ENCODE measurements around the gene SMAD1. TPM values are rescaled to one million over a fixed set of nuclear protein-coding genes. Genes with fewer than 3 reads are reported as not detected.

Gene SMAD1
- polyA plus RNA-seq, 2 of the 4 experiments (the other 2 are of a cell fraction): 9.9 to 23.9 TPM

GRCh38 chr4:145524552-145524951 lies 42.9 kb downstream of the SMAD1 start:
- H3K4me1 ChIP-seq: no peaks in the 10 kb centered on the region
- no peak for FAIRE-seq
- no peak for ATAC-seq
- TF ChIP-seq KDM5A (IDR thresholded peaks at IDR 0.05) (no peak), TP53 (CRISPR knock-in tag; IDR thresholded peaks at IDR 0.05) (no peak), MAFK (IDR thresholded peaks at IDR 0.05; ENCODE audit: partially characterized antibody) (no peak), PHF8 (IDR thresholded peaks at IDR 0.05; ENCODE audit: borderline replicate concordance, low read depth) (no peak), HMGXB4 (CRISPR knock-in tag; IDR thresholded peaks at IDR 0.05; ENCODE audit: borderline replicate concordance) (no peak), ATOH8 (CRISPR knock-in tag; IDR thresholded peaks at IDR 0.05; ENCODE audit: low read depth) (no peak), EP300 (IDR thresholded peaks at IDR 0.05) (no peak), RARB (CRISPR knock-in tag; IDR thresholded peaks at IDR 0.05) (no peak), FOSL2 (IDR thresholded peaks at IDR 0.05) (no peak), FOSL2 (CRISPR knock-in tag; IDR thresholded peaks at IDR 0.05) (no peak), HES2 (IDR thresholded peaks at IDR 0.05) (no peak), NPAS2 (CRISPR knock-in tag; IDR thresholded peaks at IDR 0.05; ENCODE audit: borderline replicate concordance) (no peak), CHD4 (IDR thresholded peaks at IDR 0.05; ENCODE audit: borderline replicate concordance) (no peak), FOSB (CRISPR knock-in tag; IDR thresholded peaks at IDR 0.05) (no peak), JUNB (IDR thresholded peaks at IDR 0.05) (no peak)
- CTCF ChIA-PET: interaction anchor here (0.6 kb wide), 1 partner anchor 35 kb away, joined by 3 read pairs; no protein-coding TSS in a partner anchor
- no peak overlapping the region for H3K4me3 ChIP-seq
- no peaks in the 10 kb centered on the region for H3K9me3 ChIP-seq
- WGBS (ENCODE audit: missing lambda C conversion rate): 85% methylated on average over 2 of the region's 2 CpGs
- POLR2A ChIA-PET: no interaction called here
- H3K4me2 ChIP-seq: no peak overlapping the region
- H3K27ac ChIP-seq: no peak overlapping the region
- DNase-seq (ENCODE audit: low read depth in 1 of 2, low spot score in 1 of 2): no peak

GRCh38 chr4:145525291-145525740 lies 43.7 kb downstream of the SMAD1 start:
- Histone ChIP-seq H3K4me1 (no peaks in the 10 kb centered on the region), H3K27ac (no peak overlapping the region), H3K4me3 (no peak overlapping the region), H3K4me2 (no peak overlapping the region), H3K9me3 (no peaks in the 10 kb centered on the region)
- FAIRE-seq (no peak), DNase-seq (ENCODE audit: low read depth in 1 of 2, low spot score in 1 of 2) (no peak), ATAC-seq (no peak)
- ChIA-PET CTCF (interaction anchor here (0.6 kb wide), 1 partner anchor 34 kb away, joined by 3 read pairs; no protein-coding TSS in a partner anchor), POLR2A (no interaction called here)
- TF ChIP-seq RNF2 (IDR thresholded peaks at IDR 0.05; ENCODE audit: borderline replicate concordance, low read depth) (no peak), CHD2 (IDR thresholded peaks at IDR 0.05; ENCODE audit: low read length, partially characterized antibody) (no peak), SREBF2 (IDR thresholded peaks at IDR 0.05) (no peak), REST (IDR thresholded peaks at IDR 0.05) (no peak), CBX2 (IDR thresholded peaks at IDR 0.05; ENCODE audit: borderline replicate concordance, low read depth) (no peak), HOXB5 (CRISPR knock-in tag; IDR thresholded peaks at IDR 0.05) (no peak), CBX8 (IDR thresholded peaks at IDR 0.05) (no peak)
- WGBS (ENCODE audit: missing lambda C conversion rate): 91% methylated on average over 1 of the region's 1 CpG
